ENCODE measurements around the gene AGL. TPM values are rescaled to one million over a fixed set of nuclear protein-coding genes. Genes with fewer than 3 reads are reported as not detected.
A peak's percentile ranks its signal among the peaks of the same experiment; 100 is the strongest.
"Not testable (repeated sequence)": the region's sequence is repeated elsewhere in the genome, so short reads cannot be mapped to it uniquely, and the experiment has no call there.

Gene AGL
- total and polyA plus RNA-seq, 2 of the 13 experiments (the other 11 are each of a cell fraction or from before 2014, with no cell fraction given): 4.3 to 13.1 TPM

DNA sequence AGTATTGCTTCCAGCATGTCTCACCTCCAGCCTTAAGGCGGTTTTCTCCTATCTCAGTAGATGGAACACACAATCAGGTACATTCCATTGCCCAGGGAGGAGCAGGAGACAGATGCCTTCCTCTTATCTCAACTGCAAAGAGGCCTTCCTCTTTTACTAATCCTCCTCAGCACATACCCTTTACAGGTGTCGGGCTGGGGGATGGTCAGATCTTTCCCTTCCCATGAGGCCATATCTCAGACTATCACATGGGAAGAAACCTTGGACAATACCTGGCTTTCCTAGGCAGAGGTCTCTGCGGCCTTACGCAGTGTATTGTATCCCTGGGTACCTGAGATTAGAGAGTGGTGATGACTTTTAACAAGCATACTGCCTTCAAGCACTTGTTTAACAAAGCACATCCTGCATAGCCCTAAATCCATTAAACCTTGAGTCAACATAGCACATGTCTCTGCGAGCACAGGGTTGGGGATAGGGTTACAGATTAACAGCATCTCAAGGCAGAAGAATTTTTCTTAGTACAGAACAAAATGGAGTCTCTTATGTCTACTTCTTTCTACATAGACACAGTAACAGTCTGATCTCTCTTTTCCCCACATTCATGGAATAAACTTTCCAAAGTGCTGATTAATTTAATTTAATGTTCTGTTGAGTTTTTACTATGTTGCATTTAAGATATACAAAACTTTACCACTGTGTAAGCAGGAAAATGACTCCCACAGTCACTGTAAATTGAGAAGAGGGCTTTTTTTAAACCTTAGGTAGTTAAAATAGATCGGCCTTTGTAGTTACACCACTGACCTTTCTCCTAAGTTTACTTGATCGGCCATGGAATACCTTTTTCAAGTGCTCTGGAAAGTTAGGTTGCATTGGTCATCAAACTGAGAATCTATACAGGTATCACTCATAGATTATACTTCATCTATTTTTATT is 13.7 kb upstream of the AGL start (continued):
- not testable (repeated sequence) for TF ChIP-seq SOX13 (IDR thresholded peaks at IDR 0.05)
- TF ChIP-seq SOX13 (CRISPR knock-in tag; conservative IDR thresholded peaks at IDR 0.05 in 1 of 2, IDR thresholded peaks at IDR 0.05 in 1 of 2): peak in 1 of 2 experiments; percentile 29; a peak in 1 of 4 replicates
- peak; percentile 84 for TF ChIP-seq PITX1 (CRISPR knock-in tag; IDR thresholded peaks at IDR 0.05)
- TF ChIP-seq, protein P1, sequence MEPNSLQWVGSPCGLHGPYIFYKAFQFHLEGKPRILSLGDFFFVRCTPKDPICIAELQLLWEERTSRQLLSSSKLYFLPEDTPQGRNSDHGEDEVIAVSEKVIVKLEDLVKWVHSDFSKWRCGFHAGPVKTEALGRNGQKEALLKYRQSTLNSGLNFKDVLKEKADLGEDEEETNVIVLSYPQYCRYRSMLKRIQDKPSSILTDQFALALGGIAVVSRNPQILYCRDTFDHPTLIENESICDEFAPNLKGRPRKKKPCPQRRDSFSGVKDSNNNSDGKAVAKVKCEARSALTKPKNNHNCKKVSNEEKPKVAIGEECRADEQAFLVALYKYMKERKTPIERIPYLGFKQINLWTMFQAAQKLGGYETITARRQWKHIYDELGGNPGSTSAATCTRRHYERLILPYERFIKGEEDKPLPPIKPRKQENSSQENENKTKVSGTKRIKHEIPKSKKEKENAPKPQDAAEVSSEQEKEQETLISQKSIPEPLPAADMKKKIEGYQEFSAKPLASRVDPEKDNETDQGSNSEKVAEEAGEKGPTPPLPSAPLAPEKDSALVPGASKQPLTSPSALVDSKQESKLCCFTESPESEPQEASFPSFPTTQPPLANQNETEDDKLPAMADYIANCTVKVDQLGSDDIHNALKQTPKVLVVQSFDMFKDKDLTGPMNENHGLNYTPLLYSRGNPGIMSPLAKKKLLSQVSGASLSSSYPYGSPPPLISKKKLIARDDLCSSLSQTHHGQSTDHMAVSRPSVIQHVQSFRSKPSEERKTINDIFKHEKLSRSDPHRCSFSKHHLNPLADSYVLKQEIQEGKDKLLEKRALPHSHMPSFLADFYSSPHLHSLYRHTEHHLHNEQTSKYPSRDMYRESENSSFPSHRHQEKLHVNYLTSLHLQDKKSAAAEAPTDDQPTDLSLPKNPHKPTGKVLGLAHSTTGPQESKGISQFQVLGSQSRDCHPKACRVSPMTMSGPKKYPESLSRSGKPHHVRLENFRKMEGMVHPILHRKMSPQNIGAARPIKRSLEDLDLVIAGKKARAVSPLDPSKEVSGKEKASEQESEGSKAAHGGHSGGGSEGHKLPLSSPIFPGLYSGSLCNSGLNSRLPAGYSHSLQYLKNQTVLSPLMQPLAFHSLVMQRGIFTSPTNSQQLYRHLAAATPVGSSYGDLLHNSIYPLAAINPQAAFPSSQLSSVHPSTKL (CRISPR knock-in tag; IDR thresholded peaks at IDR 0.05): peak; percentile 36

DNA sequence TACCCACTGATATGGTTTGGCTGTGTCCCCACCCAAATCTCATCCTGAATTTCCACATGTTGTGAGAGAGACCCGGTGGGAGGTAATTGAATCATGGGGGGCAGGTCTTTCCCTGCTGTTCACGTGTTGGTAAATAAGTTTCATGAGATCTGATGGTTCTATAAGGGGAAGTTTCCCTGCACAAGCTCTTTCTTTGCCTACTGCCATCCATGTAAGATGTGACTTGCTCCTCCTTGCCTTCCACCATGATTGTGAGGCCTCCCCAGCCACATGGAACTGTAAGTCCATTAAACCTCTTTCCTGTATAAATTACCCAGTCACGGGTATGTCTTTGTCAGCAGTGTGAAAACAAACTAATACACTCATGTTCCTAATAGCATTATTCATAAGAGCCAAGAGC is 9.8 kb upstream of the AGL start:
- in situ Hi-C loops (cut with HindIII; ENCODE audit: extremely low pct_ligation_motif_present, low pct_unique_long_range_greater_than_20kb); H3K27me3 ChIP-seq (ENCODE audit: control insufficient read depth in 1 of 2, insufficient read depth in 2 of 2, low read length in 2 of 2); H4K20me1 ChIP-seq (ENCODE audit: insufficient read depth, low read length); FAIRE-seq; H3K4me3 ChIP-seq (replicated peaks in 1 of 3; ENCODE audit: insufficient read depth in 1 of 3, low read depth in 2 of 3, low read length in 3 of 3); H3K27ac ChIP-seq (ENCODE audit: extremely low read length, insufficient read depth, low read length); H3K4me2 ChIP-seq (ENCODE audit: low read depth, low read length); H3K79me2 ChIP-seq (ENCODE audit: insufficient read depth, low read length); H2AFZ ChIP-seq (ENCODE audit: low read length); CTCF ChIA-PET (ENCODE audit: low intra/inter-chr PET ratio, low total read pairs); ATAC-seq; intact Hi-C loops (cut with micrococcal nuclease; ENCODE audit: unreplicated experiment); H3K9me3 ChIP-seq (ENCODE audit: low read length); BruUV-seq (replicated peaks); POLR2A ChIA-PET; H3K9ac ChIP-seq (ENCODE audit: insufficient read depth, low read depth, low read length); DNase-seq (ENCODE audit: low spot score); H3K36me3 ChIP-seq (replicated peaks in 1 of 2; ENCODE audit: control insufficient read depth in 1 of 2, insufficient read depth in 2 of 2, low read length in 2 of 2): not testable (repeated sequence)
- WGBS (ENCODE audit: low lambda C conversion rate): 23% methylated on average over 3 of the region's 3 CpGs
- H3K4me1 ChIP-seq (ENCODE audit: insufficient read depth, low read length): peaks cover 37% of the 10 kb centered on the region

Data from HepG2 (cell line).